Activated CD8-positive, alpha-beta memory T cell treated with anti-CD3 and anti-CD28 coated beads for 24 hours (primary cell): ENCODE results near the gene GALNT13.

Experiments used
- DNase-seq: peaks from one replicate; pipeline ENCODE4 v3.0.0-alpha.2; 2020

GALNT13 gene

DNA sequence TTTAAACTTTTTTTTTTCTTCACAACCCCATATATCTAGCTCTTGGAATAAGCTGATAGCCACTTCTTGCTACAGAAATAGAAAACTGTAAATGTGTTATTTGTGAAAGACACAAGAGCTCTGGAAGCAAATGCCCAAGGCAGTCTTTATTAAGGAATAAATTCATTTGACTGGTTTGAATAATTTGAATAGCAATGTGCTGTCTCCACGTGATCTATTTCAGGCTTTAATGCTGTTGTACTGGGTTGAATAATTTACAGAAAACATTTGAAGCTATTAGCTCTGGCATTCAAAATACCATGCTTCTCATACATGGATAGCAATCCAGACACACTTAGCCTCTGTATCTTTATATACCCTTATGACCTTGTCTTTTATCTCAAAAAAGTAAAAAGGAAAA is 460.1 kb downstream of the GALNT13 start:
- DNase-seq = no peak

DNA sequence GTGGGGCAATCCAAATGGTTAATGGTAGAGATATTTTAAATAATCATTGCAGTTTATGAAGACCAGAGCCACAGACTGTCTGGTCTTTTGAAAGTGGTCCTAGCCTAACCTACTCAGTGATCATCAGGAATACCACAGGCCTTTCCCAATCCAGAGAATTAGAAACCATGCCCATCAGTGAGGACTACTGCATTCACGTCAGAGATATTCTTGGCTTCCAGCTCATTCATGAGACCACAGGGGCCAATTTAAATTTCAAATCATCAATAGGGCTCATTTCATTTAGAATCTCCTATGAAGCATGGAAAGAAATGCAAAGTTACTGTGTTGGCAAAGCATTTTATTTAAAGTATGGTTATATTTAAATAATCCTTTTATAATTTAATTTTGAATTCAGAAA is 464.5 kb downstream of the GALNT13 start:
- no peak for DNase-seq

DNA sequence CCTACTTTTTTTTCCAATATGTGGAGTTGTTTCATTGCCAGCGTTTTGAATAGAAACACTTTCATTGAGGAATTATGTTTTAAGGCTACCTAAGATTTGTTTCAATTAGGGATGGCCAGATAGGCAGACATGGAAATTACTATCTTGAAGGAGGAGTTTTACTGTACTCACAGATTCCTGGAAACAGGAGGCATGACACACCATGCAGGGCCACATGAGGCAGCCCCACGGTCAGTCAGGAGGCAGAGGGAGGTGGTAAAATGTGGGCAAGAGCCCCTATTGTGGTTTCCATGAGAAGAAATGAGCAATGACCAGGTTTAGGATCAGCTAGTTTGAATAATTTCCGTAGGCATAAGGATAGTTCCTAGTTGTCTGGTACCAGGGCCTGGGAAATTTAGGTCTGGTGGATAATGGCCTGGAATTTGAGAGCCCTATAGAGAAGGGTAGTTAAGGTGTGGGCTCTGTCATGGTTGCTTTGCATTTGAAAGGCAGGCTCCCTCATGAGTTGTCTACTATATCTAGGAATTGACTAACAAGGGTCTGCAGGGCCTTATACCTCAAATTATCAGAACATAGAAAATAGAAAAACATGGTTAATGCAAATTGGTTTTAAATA is 466.7 kb downstream of the GALNT13 start:
- DNase-seq = no peak

DNA sequence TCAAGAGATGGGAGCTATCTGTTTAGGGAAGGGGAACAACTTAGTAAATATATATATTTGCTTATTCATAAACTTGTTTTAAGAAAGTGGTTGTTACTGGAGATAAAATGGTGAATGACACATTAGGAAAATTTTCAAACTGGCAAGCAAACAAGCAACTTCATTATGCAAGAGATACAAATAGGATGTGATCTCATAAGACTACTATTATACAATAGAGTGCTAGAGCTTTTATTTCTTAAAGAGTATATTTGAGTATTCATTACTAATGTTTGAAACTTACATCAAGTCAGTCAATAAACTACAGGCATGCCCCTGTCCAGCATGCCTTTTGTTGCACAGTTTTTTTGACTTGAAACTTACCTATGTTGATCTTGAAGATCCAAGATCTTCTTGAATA is 471.6 kb downstream of the GALNT13 start:
- DNase-seq = no peak

DNA sequence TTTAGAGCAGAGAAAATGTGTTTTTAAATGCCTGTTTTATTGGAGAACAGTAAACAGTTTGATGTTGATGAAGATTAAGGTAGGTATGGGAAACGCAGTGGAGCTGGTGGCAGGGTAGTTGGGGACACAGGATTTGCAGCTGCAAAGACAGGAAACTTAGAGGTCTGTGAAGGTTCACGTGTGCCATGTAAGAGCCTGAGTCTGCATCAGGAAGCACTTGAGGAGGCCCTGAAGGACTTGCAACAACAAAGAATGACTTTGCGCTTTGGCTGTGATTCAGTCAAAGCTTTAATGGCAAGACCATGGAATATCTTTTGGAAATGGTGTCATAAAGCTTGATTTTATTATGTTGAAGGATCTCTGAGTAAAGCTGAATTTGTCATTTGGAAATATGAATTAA is 479.2 kb downstream of the GALNT13 start:
- no peak for DNase-seq

DNA sequence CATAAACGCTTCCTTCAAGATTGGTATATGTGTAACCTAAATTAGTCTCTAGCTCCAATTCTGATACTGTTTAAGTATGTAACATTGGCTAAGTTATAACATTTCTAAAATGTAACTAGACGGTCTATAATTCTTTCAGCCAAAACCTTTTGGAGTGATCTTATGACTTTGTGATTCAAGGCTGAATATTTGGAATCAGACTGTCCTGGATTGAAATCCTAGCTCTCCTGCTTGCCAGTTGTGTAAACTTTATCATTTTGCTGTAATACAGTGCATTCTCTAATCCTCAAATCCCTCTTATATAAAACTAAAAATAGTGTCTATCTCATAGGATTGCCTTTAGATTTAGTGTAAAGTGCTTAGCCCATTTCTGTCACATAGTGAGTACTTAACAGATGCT is 489.6 kb downstream of the GALNT13 start:
- DNase-seq = no peak

DNA sequence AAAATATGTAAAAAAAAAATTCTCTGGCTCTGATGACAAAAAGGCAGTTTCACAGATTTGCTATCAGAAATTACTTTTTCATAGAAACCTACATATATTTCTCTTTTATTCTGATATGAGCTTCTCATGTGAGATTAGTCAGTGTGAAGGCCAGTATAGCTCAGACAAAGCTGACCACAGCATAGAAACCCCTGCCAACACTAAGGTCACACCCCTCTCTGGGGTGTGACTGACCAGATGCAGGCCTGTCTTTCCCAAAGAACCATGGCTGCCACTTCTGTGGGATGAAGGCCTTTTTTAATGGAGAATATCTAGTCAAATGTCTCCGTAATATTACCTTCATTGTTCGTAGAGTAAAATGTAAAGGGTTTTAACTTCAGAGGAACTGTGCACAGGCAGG is 496.4 kb downstream of the GALNT13 start:
- DNase-seq = no peak

DNA sequence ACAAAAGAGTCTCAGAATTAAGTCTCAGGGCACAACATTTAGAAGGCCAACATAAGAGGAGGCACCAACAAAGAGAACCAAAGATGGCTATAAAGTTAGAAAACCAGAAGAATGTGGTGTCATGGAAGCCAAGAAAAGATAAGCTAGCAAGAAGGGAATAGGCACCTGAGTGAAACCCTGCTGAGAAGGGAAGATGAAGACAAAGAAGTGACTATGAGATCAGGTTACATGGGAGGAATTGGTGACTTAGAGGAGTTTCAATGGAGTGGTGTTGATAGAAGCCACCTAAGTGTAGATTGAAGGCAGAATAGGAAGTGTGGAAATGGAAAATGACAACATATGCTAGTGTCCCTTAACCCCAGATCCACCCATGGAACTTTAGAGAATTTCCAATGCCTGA is 499.2 kb downstream of the GALNT13 start:
- DNase-seq = no peak

DNA sequence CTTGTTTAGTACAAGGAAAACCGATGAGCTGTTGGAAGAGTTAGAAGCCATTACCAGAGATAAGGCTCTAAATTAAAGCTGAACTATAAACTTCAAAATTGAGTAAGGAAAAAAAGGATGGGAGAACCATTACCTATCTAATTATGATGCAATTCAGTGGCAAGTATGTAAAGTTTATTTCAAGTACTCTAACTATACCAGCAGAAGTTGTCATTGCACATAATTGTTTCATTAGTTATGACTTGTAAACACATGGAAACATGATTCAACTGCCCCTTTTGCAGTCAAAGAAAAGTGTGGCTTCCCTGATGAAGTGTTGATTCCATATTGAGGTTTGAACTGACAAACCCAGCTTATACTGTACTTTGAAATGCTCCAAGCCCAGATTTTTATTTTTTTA is 502.7 kb downstream of the GALNT13 start:
- DNase-seq = no peak

DNA sequence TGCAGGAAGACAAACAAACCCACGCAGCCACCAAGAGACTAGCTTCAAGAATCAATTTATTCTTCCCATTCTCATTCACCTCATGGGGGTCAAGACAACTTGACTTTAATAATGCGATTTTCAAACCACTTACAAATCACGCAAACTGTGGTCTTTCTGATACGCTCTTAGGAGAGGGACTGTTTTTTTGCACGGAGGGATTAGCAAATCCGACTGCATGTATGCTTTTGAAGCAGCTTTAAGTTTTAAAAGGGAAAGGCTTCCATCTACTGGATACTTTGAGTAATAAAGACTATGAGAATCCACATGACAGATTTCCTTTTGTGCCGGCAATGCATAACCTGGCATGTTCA is 503.8 kb downstream of the GALNT13 start:
- DNase-seq = no peak

DNA sequence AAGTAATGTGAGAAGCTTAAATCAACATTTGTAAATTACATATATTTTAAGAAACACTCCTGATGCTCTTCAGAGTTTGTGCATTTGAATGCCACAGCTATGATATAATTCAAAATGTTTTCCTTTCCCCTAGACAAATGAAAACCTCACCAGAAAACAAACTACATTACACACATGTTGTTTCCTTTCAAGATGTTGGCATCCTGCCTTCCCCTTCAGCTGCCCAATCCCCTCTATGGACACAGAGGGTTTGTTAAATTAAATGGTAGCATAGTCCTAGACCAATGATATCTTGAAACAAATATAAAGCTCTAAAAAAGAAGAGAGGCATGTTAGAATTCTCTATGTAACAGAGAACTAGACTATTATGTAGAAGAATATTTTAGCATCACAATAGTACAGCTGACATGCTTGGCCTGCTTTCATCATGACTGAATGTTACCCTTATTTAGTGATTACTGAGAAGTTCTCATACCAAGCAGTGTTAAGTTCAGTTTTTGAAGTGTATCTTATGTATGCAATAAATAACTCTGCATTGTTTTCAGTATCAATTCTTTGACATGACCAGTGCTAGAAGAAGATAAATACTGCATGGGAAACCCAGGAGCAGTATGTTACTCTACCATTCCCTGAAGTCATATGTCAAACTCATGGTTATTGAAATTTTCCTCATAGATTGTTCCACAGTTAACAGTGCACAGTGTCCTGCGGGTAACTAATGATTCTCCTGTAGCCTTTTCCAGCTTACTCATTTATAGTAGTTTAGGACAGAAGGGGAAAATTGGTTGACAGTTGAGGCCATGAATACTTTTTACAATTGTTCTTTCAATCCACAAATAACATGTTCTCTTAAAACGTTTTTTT is 510.4 kb downstream of the GALNT13 start:
- DNase-seq = no peak

DNA sequence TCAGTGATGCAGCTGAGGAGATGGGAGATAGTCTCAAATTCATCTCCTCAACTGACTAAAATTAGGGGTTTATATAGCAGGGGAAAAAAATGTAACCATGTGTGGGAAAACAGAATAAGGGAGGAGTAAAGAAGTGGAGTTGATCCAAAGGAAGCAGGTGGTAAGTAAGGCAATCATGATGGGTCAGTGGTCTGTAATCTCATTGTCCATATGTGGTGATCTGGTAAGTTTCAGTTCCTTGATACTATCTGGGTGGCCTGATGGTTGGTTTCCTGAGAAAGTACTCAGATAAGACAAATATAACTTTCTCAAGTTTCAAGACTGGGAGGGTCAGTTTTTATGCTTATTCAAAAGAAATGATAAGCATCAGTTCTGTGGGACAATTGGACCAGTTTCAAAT is 514.5 kb downstream of the GALNT13 start:
- DNase-seq = no peak

DNA sequence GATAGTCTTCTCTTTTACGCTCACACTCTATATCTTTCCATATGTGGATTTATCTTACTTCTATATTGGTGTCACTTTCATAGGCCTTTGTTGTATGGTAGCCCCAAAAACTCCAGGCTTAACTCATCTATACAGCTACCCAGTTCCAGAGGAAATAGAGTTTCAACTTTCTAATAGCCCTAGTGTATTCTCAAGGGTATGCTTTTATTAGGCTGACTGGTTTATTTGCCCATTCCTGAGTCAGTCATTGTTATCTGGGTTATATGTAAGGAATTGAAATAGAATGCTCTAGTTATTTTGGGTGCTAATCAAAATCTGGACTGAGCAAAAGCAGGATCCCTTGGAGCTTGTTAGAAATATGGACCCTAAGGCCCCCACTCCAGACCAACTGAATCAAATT is 519.3 kb downstream of the GALNT13 start:
- DNase-seq = no peak

DNA sequence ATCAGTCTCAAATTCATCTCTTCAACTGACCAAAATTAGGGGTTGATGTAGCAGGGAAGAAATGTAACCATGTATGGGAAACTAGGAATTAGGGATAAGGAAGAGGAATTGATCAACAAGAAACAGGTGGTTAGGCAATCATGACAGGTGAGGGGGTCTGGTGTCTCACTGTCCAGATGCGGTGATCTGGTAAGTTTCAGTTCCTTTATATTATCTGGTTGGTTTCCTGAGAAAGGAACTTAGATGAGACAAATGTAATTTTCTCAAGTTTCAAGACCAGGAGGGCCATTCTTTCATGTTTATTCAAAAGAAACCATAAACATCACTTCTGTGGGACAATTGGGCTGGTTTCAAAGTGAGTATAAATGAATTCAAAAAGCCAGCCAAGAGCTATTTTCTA is 520.5 kb downstream of the GALNT13 start:
- no peak for DNase-seq

DNA sequence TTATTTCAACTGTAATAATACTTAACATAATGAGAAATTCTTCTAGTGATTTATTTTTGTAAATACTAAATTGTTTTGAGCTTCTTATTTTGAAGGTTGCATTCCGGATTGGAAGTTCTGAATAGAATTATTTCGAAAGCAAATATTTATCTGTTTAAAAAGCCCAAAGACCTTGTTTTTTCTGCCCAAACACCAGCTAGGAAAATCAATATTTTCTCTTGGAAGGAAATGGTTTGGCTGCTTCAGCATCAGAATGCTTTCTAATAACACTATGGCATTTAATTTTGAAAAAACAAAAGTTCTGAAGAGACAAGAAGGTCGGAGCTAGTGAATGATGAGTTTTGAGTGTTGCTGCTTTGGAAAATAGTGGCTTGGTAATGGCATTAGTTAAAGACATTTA is 522.9 kb downstream of the GALNT13 start:
- DNase-seq = no peak

DNA sequence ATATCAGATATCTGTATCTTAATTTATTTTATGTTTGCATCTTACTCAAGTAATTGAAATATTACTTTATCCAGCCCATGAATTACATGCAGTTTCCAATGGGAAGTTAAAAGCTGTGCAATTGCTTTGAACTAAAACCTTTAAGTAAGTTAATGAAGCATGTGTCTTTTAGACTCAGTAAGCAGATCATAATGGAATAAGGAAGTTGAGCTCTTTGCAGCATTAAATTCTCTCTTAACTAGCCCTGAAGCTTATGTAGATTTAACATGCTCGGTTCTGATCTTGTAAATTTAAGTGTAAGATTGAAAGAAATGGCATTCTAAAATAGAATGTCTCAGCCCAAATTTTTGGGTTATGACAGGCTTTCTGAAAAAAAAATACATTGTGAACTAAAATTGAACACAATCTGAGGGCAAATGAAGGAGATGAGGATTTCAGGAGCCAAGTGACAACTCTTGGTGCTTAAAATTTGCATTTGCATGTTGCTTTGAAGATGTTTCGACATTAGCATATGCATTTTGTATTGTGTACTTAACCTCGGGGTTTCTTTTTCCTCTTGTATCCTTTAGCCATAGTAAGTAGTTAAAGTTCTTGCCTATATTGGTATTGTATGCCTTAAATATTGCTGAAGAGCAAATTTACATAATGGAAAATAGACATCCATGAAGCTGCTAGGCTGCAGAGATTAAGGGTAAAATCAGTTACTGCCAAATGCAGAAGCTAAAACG is 529.0 kb downstream of the GALNT13 start:
- no peak for DNase-seq

DNA sequence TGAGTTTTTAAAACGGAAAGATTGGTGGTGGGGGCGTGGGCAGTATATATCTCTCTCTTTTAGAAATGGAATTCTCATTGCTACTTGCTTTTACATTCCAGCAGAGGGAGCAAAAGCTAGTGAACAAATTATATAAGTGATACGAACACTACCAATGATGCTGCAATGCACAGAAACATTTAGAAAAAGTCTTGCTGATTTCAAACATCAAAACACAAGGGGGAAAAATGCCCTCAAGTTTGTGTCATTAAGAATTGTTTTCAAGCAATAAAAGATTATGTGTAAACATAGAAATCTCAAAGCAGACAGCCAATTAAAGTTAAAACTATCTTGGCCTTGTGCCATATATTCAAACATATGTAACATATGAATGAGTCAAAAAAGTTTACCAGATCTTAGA is 530.5 kb downstream of the GALNT13 start:
- no peak for DNase-seq

DNA sequence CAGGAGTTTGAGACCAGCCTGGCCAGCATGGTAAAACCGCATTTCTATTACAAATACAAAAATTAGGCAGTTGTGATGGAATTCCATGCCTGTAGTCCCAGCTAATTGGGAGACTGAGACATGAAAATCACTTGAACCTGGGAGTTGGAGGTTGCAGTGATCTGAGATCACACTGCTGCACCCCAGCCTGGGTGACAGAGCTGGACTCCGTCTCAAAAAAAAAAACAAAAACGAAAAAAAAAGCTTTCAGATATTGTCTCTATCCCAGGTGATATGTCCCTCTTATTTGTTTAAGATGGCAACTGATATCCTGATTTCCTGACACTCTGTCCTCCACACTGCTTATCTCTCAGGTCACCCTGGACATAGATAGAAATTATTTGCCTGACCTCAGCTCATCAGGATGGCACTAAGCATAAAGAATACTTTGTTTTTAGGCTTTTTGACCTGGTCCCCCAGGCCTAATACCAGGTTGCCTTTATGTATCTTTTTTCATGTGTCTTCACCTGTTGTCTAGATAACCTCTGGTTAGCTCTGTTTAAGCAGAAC is 531.6 kb downstream of the GALNT13 start:
- no peak for DNase-seq

DNA sequence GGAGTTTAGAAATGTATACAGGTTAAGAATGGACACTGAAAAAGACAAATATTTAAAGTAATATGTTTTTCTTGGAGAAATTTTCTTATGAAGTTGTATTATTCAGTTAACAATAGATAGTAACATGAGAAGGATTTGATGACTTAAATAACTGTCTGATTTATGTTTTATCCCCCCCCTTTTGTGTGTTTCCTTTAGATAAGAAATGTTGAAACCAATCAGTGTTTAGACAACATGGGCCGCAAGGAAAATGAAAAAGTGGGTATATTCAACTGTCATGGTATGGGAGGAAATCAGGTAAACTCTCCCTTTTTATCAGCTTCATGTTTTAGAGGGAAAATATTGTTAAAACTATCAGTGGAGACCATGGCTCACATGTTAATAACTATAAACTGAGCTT is 537.1 kb downstream of the GALNT13 start:
- no peak for DNase-seq

DNA sequence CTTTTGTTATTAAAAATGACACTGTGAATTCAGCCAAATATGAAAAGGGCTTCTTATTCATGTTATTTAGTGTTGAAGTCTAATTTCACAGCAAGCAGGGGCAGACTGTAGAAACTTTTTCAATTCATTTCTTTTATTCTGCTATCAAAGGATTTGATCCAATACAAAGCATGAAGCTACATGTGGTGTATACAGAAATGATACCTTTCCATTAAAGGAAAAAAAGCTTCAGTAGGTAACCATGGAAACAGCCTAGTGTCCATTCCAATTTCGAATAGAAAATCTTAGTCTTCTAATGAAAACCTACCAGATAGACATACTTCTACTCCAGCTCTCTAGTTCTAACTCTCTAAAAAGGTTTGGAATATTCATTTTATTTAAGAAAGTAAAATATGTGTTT is 550.5 kb downstream of the GALNT13 start:
- DNase-seq = no peak

DNA sequence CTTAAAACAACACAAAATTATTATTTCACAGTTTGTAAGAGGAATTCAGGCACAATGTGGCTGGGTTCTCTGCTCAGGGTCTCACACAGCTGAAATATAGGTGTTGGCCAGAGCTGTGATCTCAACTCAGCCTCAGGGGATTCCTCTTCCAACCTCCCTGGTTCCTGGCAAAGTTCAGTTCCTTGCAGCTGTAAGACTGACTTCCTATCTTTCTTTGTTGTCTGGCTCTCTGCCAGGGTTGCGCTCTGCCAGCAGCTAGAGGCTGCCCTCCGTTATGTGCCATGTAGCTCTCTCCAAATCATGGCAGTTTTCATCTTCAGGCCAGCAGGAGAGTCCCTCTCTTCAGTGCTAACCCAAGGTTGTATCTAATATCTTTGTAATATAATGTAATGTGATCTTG is 554.3 kb downstream of the GALNT13 start:
- DNase-seq = no peak

DNA sequence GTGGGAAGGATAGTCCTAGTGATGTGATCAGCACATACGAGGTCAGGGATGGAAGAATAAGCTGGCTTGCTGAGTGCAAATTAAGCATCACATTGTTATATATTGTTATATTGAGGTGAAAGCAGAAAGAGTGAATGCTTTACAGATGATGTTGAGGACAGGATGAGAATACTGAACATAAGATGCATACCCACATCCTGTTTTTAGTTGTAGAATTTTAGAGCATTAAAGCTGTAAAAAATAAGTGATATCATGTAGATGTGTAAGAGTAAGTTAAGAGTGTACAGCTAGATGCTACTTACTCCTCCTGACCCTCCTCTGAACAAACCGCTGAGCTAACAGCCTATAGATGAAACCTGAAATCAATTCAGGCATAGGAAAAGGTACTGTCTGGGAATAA is 555.7 kb downstream of the GALNT13 start:
- DNase-seq = no peak

DNA sequence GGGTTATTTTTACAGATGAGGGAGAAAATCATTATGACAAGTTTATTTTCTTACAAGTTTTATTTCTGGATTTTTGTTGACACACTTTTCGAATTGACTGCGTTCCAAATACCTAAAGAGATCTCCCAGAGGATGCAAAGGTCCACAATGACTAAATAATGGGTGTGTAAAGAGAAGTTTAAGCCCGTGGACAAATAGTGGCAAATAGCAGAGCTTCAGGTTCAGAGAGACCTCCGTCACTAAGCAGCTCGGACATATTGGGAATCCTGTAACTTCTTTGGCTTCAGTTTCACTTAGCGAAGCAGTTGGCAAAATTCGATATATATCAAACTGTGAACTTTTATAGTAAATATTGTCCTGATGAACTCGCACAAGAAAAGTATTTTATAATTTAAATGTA is 556.3 kb downstream of the GALNT13 start:
- DNase-seq = no peak

DNA sequence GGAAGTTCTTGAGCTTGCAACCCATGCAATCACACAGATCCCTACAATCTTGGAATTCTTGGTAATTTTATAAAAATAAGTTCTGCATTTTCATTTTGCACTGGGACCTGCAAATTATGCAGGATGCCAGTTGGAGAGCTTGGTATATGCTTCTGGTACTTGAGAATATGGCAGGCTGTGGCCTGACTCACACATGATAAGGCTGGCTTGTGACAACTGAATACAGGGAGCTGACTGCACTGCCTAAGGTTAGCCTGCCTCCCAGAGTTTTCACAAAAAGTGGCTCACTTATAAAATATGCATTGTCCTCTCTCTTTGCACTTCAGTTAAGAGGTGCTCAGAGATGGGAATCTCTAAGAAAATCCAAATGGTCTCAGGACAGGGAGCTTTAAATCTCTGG is 561.3 kb downstream of the GALNT13 start:
- DNase-seq = no peak
